ENCODE results near the gene TSPYL6.
"Not testable (repeated sequence)": the region's sequence is repeated elsewhere in the genome, so short reads cannot be mapped to it uniquely, and the experiment has no call there.

TSPYL6 gene

DNA sequence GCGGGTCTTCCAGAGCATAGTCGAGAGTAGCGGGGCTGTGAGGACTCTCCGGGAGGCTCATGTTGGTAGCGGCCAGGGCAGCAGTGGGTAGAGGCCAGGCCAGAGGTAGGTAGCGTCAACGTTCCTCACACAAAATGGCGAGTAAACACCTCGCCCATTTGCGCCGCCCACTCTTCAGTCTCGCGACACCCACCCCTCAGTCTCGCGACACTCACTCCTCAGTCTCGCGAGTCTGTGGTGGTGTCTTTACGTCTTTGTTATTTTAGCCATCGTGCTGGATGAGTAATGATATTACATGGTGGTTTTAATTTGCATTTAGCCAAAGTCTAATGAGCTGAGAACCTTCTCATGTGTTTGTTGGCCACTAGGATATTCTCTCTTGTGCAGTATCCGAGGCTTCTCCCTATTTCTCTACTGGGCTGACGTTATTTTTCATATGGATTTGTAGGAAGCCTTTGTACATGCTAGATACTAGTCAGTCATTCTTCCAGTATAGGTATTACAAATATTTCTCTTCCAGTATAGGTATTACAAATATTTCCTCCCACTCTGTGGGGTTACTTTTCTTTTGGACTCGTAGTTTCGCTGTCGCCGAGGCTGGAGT is at the start of gene TSPYL6:
TSPYL6 (minus strand) TSS at position 139 of the 604 bp plus-strand sequence; CDS start at position 61, 78 bp downstream.
- no peak for DNase-seq

DNA sequence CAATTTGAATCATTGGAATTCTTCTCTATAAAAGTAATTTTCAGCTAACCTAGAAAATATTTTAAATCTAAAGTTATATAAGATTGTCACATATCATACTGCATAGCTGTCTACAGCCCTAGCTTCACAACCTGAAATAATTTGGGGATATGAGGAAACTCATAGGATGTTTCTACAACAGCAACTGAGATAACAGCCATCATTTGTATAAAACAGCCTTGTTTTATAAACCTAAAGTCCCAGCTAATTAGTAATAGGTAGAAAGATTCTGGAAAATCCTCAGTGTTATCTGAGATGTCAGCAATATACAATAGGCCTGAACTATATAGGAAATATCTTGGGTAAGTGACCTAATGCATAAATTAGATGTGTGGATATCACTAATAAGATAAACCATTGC is 47.6 kb upstream of the TSPYL6 start:
- DNase-seq, result no peak

DNA sequence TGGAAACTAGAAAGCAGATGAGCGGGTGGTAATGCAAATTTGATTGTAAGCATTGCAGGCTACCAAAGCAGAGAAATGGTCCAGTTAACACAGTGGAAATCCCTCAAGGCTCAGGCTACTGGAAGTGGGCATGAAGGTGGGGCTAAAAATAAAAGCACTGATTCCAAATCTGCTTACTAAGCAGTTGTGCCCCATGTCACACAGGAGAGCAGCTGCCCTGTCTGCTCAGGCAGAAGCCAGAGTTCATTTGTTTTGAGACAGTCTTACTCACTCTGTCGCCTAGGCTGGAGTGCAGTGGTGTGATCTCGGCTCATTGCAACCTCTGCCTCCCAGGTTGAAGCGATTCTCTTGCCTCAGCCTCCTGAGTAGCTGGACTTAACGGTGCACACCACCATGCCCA is 42.5 kb upstream of the TSPYL6 start:
- DNase-seq, result no peak

DNA sequence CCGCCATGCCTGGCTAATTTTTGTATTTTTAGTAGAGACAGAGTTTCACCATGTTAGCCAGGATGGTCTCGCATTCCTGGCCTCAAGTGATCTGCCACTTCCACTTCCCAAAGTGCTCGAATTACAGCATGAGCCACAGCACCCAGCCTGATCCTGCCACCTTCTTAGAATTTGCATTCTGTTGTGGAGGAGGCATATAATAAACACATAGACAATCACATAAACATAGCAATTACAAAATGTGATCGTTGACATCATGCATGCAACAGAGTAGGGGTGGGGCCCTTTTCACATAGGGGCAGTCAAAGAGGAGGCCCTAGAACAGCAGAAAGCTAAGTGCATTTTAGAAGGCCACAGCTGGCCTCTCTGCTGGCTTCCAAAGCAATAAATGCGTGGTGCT is 39.9 kb upstream of the TSPYL6 start:
- DNase-seq, result no peak

DNA sequence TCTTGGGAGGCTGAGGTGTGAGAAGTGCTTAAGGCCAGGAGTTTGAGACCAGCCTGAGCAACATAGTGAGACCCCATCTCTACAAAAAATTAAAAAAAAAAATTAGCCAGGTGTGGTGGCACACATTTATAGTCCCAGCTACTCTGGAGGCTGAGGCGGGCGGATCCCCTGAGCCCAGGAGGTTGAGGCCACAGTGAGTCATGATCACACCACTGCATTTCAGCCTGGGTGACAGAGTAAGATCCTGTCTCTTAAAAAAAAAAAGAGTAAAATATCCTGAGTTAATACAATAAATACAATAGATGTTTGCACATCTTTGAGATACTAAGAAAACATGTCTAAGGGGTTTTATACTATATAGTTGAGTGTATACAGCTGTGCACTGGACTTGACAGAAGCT is 38.6 kb upstream of the TSPYL6 start:
- DNase-seq, result not testable (repeated sequence)

DNA sequence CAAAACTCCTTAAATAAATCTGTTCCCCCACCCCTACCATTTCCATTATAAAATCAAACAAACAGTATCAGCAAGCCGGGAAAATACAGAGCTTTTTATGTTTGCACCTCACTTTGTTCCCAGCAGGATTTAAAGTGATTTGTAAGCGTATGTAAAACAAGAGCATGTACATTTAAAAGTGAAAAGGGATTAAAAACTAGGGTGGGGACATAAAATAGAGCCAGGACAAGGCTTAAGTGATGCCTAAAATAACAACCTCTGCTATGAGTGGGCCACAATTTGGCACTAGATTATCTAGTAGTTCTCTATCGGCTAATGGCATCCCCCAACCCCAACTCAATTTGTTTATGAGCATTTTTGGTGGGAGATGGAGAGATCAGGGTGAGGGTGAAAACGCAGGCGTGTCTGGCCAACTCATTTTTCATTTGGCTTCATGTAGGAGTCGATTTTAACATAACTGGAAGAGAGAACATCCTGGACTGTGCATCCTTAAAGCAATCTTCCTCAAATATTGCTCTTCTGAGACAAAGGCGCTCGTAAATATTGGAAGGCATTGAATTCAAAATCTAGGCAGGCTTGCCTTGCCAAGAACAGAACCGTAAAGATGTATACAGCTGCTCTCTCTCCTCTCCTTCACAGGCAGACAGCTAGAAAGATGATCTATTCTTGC is 34.5 kb upstream of the TSPYL6 start:
- DNase-seq, result no peak

DNA sequence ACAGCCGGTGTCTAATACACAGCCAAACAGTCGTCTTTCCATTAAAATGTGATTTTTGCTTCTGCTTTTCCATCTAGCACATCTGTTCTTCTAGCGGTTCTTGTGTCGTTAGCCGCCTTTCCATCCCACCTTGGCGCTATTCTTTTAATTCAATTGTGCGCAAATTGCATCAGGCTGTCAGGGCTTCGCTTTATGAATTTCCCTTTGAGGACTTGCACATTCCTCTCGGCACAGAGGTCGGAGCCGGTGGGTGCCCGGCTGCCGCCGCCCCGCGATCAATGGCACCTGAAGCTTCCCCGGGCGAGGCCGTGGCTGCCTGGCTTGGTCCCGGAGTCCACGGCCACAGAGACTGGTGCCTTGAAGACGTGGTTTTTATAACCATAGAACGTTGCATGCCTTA is 33.9 kb upstream of the TSPYL6 start:
- DNase-seq, result no peak

DNA sequence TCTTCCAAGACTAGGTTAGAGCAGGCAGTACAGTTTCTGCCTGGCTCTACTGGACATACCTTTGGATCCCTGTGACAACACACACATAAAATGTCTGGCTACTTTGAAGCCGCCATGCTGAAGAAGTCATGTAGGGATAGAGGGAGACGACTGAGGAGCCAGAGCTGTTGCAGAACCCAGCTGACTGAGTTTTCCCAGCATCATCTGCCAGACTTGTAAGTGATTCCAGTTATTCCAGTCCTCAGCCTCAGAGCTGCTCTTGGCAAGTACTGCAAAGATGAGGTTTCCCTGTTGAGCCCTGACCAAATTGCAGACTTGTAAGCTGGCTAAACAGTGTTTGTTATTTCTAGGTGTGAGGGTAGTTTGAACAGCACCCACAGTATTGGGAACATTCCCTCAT is 31.5 kb upstream of the TSPYL6 start:
- DNase-seq, result no peak

DNA sequence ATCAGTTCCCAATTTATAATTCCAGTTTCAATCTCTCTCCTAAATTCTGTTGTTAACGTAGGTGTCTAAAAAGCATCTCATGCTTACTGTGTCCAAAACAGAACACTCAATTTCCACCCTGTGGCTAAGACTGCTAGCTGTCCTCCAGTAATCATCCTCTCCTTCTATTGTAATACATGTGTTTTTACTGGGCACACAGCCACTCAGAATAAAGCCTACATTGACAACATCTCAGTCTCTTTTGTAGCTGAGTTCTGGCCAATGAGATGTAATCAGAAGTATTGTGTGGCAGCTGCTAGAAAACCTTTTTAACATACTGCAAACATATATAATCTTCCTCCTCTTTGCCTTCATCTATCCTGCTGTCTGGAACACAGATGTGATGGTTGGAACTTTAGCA is 29.4 kb upstream of the TSPYL6 start:
- DNase-seq, result no peak

DNA sequence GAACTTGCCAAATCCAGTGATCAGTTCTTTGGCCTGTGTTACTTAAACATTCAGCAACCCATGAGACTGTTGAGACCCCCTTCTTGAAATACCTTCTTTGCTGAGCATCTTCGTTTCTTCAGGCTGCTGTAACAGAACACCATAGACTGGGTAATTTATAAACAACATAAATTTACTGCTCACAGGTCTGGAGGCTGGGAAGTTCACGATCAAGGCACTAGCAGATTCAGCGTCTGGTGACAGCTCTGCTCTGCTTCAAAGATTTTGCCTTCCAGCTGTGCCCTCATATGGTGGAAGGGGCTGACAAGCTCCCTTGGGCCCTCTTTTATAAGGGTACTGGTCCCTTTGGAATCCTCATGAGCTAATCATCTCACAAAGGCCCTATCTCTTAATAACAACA is 28.8 kb upstream of the TSPYL6 start:
- DNase-seq, result no peak

DNA sequence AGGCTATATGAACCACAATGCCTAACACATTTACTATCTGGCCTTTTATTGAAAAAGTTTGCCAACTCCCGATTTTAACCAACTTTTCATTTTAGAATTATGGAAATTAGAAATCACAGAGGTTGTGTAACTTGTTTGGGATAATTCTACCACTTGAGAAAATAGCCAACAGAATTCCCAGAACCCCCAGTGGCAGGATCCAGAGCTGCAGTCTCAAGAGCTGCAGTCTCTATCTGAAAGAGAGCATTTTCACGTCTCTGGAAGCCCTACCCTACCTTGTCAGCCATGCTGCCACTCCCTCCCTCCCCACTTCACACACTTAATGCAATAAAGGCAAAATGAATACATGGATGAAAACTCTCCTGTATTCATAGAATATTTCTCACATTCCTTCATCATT is 23.4 kb upstream of the TSPYL6 start:
- no peak for DNase-seq

DNA sequence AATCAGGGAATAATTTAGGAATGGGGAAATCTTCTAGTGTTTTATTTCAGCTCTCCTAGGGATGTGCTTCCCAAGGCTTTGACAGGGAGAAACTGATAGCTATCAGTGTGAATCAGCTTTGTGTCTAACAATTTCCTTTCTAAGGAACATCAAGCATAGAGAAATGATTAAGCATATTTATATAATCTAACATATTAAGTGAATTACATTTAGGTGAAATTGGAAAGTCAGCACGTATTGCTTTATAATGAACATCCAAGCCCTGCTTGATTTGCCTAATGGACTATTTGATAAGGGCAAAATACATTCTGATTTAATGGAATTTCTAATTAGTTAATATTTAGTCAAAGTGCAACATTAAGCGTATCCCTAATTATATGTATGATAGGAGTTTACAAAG is 19.5 kb upstream of the TSPYL6 start:
- no peak for DNase-seq

DNA sequence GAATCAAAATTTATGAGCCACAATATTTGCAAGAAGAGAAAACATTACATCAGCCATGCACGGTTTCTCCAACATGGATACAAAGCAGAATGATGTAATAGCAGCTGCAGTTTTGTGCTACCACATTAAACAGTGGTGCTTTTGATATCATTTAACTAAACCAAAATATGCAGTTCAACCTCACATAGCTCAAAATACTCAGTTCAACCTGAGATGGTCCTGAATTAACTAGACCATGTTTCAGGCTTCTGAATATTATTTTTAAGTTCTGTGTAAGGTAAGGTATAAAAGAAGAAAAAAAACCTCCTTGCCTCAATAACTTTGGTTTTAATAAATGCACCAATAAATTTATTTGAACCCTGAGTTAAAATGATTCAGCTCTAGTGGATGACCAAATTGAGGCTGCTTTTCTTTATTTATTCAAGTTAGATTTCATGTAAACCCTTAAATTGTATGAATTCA is 18.8 kb upstream of the TSPYL6 start:
- no peak for DNase-seq

DNA sequence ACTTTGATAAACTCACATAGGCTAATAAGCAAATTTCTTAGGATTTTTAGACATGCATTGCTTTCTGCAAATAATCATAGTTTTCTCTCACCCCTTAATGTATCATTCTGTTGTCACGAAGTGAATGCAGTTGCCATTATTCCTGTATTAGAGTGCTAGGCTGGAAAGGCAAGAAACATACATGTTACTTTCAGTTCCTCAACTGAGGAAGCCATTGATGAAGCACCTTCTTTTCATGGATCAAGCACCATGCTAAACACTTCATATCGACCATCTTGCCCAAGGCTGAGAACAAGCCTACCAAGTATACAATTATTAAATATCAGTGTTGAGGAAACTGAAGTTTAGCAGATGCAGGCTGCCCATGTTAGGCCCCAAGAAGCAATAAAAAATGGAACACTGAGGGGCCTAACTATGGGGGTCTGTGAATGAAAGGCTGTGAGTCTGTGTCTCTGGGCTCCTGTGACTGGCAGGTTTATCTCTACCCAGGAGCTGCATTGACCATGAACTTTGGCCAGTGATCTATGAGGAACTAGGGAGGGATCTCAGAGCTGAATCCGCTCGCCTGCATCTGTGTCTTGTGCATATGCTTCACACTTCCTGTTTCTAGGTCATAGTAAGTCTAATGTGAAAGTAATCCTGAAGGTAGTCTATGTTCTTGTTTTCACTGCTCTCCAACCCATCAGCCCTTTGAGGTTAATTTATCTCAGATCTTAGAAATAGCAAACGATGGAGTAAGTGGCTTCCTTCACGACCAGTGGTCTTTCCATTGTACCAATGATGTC is 16.0 kb upstream of the TSPYL6 start:
- no peak for DNase-seq

DNA sequence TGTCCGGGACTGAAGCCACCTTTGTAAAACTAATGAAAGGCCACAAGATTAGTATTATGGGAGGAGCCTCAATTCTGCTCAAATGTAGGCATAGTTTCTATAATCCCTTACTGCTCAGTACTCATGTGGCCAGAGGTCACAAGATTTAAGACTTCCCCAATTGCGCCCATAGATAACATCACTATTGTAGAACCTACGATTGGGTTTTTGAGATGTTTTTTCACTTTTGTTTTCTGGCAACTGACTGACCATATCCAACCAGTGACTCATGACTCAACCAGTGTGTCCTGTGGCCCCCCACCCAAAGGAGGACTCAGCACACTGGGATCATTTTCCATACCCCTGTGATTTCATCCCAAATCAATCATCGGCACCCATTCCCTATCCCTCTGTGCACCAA is 15.2 kb upstream of the TSPYL6 start:
- DNase-seq, result no peak

DNA sequence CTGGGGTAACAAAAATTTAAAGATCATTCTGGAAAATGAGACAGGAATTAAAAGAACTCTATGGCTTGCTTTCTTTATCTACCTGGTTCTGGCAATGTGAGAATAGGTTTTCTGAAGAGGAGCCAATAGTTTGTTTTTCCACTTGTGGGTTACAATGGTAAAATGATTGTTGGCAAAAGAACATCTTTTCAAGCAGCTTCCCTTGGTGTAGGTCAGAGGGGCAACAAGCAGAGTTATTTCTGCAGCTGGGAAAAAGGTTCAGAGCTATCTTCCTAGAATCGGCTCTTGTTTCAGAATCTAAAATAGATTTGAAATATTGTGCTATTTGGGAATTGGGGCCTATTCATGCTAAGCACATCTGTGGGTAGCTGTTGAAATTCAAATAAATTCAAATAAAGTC is 11.5 kb upstream of the TSPYL6 start:
- no peak for DNase-seq

DNA sequence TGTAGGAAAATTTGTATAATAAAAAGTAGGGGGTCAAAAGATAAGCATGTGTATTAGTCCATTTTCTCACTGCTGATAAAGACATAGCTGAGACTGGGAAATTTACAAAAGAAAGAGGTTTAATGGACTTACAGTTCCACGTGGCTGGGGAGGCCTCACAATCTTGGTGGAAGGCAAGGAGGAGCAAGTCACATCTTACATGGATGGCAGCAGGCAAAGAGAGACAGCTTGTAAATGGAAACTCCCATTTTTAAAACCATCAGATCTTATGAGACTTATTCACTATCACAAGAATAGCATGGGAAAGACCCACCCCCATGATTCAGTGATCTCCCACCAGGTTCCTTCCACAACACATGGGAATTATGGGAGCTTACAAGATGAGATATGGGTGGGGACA is 9.1 kb upstream of the TSPYL6 start:
- DNase-seq, result not testable (repeated sequence)

DNA sequence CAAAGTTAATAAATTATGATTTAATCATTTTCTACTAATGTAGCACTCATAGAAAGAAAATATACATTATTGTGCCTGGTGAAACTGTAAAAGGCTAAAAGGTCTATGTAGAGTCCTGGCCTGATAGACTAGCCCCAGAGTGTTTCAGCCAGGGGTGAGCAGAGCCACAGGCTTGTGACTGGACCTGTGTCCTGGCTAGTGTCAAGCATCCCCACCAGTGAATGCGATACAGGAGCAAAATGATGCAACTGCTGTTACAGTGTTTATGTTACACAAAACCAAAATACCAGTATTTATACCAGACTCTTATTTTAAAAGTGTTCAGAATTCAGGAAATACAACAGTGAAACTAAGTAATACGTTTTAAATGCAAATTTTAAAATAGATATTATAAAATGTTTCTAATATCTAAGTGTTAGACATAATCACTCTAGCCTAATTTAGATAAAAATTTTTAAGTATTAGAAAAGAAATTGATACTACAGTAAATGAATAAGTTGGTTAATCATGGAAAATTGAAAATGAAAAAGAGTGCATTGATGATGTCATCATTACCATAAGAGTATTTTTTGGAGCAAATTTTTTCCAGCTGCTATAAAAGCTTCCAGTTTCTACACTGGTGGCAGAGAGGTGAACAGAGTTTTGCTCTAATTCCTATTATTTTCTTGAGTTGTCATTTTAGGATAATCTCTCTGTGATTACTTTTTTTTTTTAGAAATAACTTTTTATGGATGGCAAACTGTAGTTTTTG is 6.2 kb upstream of the TSPYL6 start:
- DNase-seq, result no peak

DNA sequence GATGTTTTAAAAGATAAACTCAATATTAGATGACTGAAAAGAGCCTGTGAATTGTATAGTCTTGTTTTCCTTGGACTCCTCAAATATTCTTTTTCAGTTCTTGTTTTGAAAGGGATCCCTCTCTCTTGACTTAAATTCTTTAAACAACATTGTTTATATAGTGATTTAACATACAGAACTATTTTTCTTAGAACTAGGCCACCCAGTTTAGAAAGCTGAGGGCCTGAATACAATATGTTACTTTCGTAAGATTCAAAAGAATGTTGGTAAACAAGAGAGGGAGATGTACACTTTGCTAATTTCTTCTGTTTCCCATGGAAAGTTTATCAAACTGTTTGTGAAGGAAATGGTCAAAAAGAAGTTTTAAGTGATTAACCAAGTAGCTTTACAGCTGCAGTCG is 5.5 kb upstream of the TSPYL6 start:
- DNase-seq, result no peak

DNA sequence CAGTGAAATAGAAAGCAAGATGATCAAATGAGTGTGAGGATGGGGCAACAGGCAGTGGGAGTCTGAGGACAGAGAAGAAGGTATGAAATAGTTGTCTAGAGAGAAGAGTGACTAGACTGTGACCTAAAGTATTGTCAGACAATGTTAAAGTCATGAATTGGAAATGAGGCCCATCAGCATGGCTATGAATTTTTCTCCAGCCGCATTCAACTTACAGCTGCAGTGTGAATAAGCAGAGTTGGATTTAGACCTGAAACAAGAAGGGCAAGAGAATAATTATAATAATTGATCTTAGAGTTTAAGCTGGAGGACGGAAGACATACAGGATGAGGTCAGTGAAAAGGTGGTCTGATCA is 4.2 kb upstream of the TSPYL6 start:
- DNase-seq, result no peak

DNA sequence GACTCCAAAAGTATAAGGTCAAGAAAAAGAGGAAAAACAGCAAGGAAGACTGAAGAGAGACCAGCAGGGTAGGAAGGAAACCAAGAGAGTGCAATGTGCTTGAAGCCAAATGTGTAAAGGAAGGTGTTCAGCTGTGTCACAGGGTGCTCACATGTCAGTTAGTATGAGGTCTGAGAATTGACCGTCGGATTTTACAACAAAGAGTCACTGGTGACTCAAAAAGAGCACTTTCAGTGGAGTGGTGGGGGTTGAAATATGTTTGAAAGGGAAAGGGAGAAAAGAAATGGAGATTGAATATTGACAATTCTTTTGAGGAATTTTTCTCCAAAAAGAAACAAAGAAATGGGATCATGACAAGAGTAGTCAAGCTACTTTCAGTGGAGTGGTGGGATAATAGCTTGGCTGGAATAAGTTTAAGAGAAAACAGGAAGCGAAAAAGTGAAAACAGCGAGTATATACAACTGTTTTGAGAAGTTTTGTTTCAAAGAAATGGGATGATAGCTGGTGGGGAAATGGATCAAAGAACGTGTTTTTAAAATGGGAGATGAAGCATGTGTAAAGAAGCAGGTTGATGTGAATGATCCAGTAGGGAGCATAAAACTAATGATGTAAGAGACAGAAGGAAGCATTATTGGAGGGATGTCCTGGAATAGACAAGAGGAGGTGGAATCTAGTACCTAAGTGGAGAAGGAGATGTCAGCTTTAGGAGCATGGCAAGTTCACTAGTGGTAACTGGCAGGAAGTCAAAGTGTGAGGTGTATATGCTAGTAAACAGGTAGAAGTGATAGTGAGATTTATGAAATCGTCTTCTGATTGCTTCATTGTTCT is 3.6 kb upstream of the TSPYL6 start:
- DNase-seq, result no peak

DNA sequence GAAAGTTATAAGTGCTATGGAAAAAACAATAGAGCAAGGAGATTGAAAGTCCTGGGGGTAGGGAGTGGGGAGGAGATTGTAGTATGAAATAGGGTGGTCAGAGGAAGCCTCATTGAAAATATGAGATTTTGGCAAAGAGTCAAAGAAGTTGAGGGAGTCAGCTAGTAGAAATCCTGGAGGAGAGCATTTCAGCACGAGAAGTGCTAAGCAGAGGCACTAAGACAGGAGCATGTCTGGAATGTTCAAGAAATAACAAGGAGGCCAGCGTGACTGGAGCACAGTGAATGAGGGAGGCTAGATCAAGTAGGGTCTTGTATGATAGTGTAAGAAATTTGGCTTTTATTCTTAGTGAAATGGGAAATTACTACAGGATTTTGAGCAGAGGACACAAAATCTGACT is 2.1 kb upstream of the TSPYL6 start:
- DNase-seq, result no peak
